ENCODE measurements around the gene PPIA.
"Not testable (repeated sequence)": the region's sequence is repeated elsewhere in the genome, so short reads cannot be mapped to it uniquely, and the experiment has no call there.

PPIA gene

GRCh38 chr7:44846390-44846789 is 49.9 kb downstream of the PPIA start:
- in situ Hi-C loops (cut with MboI; ENCODE audit: low sequenced_read_pairs) = loop anchor here (25.0 kb wide), 1 partner anchor 266 kb away; the partner anchor contains the start of gene TBRG4
- Histone ChIP-seq H3K4me1 (peaks cover 21% of the 10 kb centered on the region), H3K36me3 (replicated peaks) (peaks cover 12% of the 10 kb centered on the region), H3K4me3 (peak overlapping the region; percentile 67)
- not testable (repeated sequence) for H3K27me3 ChIP-seq (ENCODE audit: low read depth); H3K9me3 ChIP-seq
- peak in 1 of 2 experiments; percentile 23 for DNase-seq (ENCODE audit: low spot score in 2 of 2)

- peak overlapping the region; percentile 67 for H3K4me3 ChIP-seq
- in situ Hi-C loops (cut with MboI; ENCODE audit: low sequenced_read_pairs) = loop anchor here (25.0 kb wide), 1 partner anchor 265 kb away; the partner anchor contains the start of gene TBRG4
- H3K9me3 ChIP-seq = no peaks in the 10 kb centered on the region
- no peaks in the 10 kb centered on the region for H3K27me3 ChIP-seq (ENCODE audit: low read depth)
- DNase-seq (ENCODE audit: low spot score in 2 of 2) = no peak
- peaks cover 8% of the 10 kb centered on the region for H3K36me3 ChIP-seq (replicated peaks)
- H3K4me1 ChIP-seq = peaks cover 21% of the 10 kb centered on the region
Measured at GRCh38 chr7:44846816-44847508, 50.5 kb downstream of the PPIA start.

GRCh38 chr7:44847509-44847919 is 51.0 kb downstream of the PPIA start:
- Histone ChIP-seq H3K4me3 (peak overlapping the region; percentile 67), H3K9me3 (no peaks in the 10 kb centered on the region)
- in situ Hi-C loops (cut with MboI; ENCODE audit: low sequenced_read_pairs) = loop anchor here (25.0 kb wide), 1 partner anchor 265 kb away; the partner anchor contains the start of gene TBRG4

GRCh38 chr7:44847920-44848634 is 51.6 kb downstream of the PPIA start, which contains the start of gene H2AZ2:
Gene H2AZ2, minus strand, starts transcription at chr7:44848087. Its CDS starts 116 bp downstream, at chr7:44847971.
- peak; percentile 99 to 100 for DNase-seq (ENCODE audit: low spot score in 2 of 2)
- no peaks in the 10 kb centered on the region for H3K36me3 ChIP-seq (replicated peaks)
- H3K27me3 ChIP-seq (ENCODE audit: low read depth) = no peaks in the 10 kb centered on the region
- in situ Hi-C loops (cut with MboI; ENCODE audit: low sequenced_read_pairs) = loop anchor here (25.0 kb wide), 1 partner anchor 264 kb away; the partner anchor contains the start of gene TBRG4
- peak within 1 kb of the TSS; percentile 67 for H3K4me3 ChIP-seq
- H3K9me3 ChIP-seq = no peaks in the 10 kb centered on the region
- peaks cover 21% of the 10 kb centered on the region for H3K4me1 ChIP-seq

More at GRCh38 chr7:44847509-44847919, 51.0 kb downstream of the PPIA start:
- peak in 1 of 2 experiments; percentile 86 for DNase-seq (ENCODE audit: low spot score in 2 of 2)
- no peaks in the 10 kb centered on the region for H3K27me3 ChIP-seq (ENCODE audit: low read depth)
- H3K4me1 ChIP-seq = peaks cover 21% of the 10 kb centered on the region
- peaks cover 2% of the 10 kb centered on the region for H3K36me3 ChIP-seq (replicated peaks)

- no peaks in the 10 kb centered on the region for H3K9me3 ChIP-seq
- H3K27me3 ChIP-seq (ENCODE audit: low read depth) = no peaks in the 10 kb centered on the region
- in situ Hi-C loops (cut with MboI; ENCODE audit: low sequenced_read_pairs) = loop anchor here (25.0 kb wide), 1 partner anchor 263 kb away; the partner anchor contains the start of gene TBRG4
- H3K36me3 ChIP-seq (replicated peaks) = no peaks in the 10 kb centered on the region
- H3K4me1 ChIP-seq = peaks cover 19% of the 10 kb centered on the region
- no peak for DNase-seq (ENCODE audit: low spot score in 2 of 2)
- peak overlapping the region; percentile 59 for H3K4me3 ChIP-seq
Measured at GRCh38 chr7:44849259-44849884, 52.9 kb downstream of the PPIA start.

- H3K27me3 ChIP-seq (ENCODE audit: low read depth) = no peaks in the 10 kb centered on the region
- DNase-seq (ENCODE audit: low spot score in 2 of 2) = no peak
- H3K36me3 ChIP-seq (replicated peaks) = no peaks in the 10 kb centered on the region
- H3K4me3 ChIP-seq = no peak overlapping the region
- peaks cover 13% of the 10 kb centered on the region for H3K4me1 ChIP-seq
- H3K9me3 ChIP-seq = no peaks in the 10 kb centered on the region
- in situ Hi-C loops (cut with MboI; ENCODE audit: low sequenced_read_pairs) = loop anchor here (25.0 kb wide), 1 partner anchor 262 kb away; the partner anchor contains the start of gene TBRG4
Measured at GRCh38 chr7:44849885-44850544, 53.5 kb downstream of the PPIA start.

GRCh38 chr7:44852590-44852989 is 56.1 kb downstream of the PPIA start:
- Histone ChIP-seq H3K4me1 (peaks cover 8% of the 10 kb centered on the region), H3K27me3 (ENCODE audit: low read depth) (no peaks in the 10 kb centered on the region), H3K9me3 (no peaks in the 10 kb centered on the region), H3K4me3 (no peak overlapping the region), H3K36me3 (replicated peaks) (no peaks in the 10 kb centered on the region)
- in situ Hi-C loops (cut with MboI; ENCODE audit: low sequenced_read_pairs) = no loop called here
- no peak for DNase-seq (ENCODE audit: low spot score in 2 of 2)

All from HAP-1 (cell line).